Measurements from ENCODE around the gene MYPOP. TPM values are rescaled to one million over a fixed set of nuclear protein-coding genes. Genes with fewer than 3 reads are reported as not detected.

Gene MYPOP
- total and polyA plus RNA-seq, 9 of the 15 experiments (the other 6 are each of a cell fraction or from before 2014, with no cell fraction given), result 0.32 to 7.6 (median 1.6) TPM

GRCh38 chr19:45876411-45877197 is 25.8 kb downstream of the MYPOP start (continued):
- TF ChIP-seq NELFE (IDR thresholded peaks at IDR 0.05; ENCODE audit: insufficient read depth, insufficient read length), result no peak
- TF ChIP-seq PKNOX1 (IDR thresholded peaks at IDR 0.05), result peak; percentile 52
- no peak for TF ChIP-seq ZBTB43 (CRISPR knock-in tag; IDR thresholded peaks at IDR 0.05)
- no peak for TF ChIP-seq PPARD (CRISPR knock-in tag; IDR thresholded peaks at IDR 0.05)
- TF ChIP-seq, protein P1, sequence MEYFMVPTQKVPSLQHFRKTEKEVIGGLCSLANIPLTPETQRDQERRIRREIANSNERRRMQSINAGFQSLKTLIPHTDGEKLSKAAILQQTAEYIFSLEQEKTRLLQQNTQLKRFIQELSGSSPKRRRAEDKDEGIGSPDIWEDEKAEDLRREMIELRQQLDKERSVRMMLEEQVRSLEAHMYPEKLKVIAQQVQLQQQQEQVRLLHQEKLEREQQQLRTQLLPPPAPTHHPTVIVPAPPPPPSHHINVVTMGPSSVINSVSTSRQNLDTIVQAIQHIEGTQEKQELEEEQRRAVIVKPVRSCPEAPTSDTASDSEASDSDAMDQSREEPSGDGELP (CRISPR knock-in tag; IDR thresholded peaks at IDR 0.05; ENCODE audit: borderline replicate concordance), result peak; percentile 61; the same call in 1 of the 2 replicates
- peak; percentile 84 for TF ChIP-seq DPF2 (IDR thresholded peaks at IDR 0.05)
- TF ChIP-seq, protein P2, sequence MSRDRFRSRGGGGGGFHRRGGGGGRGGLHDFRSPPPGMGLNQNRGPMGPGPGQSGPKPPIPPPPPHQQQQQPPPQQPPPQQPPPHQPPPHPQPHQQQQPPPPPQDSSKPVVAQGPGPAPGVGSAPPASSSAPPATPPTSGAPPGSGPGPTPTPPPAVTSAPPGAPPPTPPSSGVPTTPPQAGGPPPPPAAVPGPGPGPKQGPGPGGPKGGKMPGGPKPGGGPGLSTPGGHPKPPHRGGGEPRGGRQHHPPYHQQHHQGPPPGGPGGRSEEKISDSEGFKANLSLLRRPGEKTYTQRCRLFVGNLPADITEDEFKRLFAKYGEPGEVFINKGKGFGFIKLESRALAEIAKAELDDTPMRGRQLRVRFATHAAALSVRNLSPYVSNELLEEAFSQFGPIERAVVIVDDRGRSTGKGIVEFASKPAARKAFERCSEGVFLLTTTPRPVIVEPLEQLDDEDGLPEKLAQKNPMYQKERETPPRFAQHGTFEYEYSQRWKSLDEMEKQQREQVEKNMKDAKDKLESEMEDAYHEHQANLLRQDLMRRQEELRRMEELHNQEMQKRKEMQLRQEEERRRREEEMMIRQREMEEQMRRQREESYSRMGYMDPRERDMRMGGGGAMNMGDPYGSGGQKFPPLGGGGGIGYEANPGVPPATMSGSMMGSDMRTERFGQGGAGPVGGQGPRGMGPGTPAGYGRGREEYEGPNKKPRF (IDR thresholded peaks at IDR 0.05; ENCODE audit: low read depth, low read length), result no peak
- no peak for TF ChIP-seq CUX1 (CRISPR knock-in tag; IDR thresholded peaks at IDR 0.05)
- TF ChIP-seq, protein P3, sequence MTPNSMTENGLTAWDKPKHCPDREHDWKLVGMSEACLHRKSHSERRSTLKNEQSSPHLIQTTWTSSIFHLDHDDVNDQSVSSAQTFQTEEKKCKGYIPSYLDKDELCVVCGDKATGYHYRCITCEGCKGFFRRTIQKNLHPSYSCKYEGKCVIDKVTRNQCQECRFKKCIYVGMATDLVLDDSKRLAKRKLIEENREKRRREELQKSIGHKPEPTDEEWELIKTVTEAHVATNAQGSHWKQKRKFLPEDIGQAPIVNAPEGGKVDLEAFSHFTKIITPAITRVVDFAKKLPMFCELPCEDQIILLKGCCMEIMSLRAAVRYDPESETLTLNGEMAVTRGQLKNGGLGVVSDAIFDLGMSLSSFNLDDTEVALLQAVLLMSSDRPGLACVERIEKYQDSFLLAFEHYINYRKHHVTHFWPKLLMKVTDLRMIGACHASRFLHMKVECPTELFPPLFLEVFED (CRISPR knock-in tag; conservative IDR thresholded peaks at IDR 0.05), result 0 out of 2 replicates have a peak, but pooled peaks have one; percentile 73
- TF ChIP-seq ILK (tag; IDR thresholded peaks at IDR 0.05; ENCODE audit: borderline replicate concordance, low read depth), result no peak
- 0 out of 2 replicates have a peak, but pooled peaks have one; percentile 9 for TF ChIP-seq JUN (IDR thresholded peaks at IDR 0.05; ENCODE audit: borderline replicate concordance, low read depth, low read length)
- no peak for TF ChIP-seq JUN (CRISPR knock-in tag; IDR thresholded peaks at IDR 0.05; ENCODE audit: borderline replicate concordance)
